HepG2 (cell line): ENCODE data around the gene PCED1B. TPM values are rescaled to one million over a fixed set of nuclear protein-coding genes. Genes with fewer than 3 reads are reported as not detected.
A peak's percentile ranks its signal among the peaks of the same experiment; 100 is the strongest.

Experiments
- ATF7 ChIP-seq, 2 experiments: fragments of 450-650 bp in 1 of 2; sonication (generic) in 1 of 2; formaldehyde crosslinking in 1 of 2; IDR thresholded peaks; 2 replicates each; pipeline versions ENCODE4 v1.4.0 to v1.6.1; 2016 to 2020; ENCODE audit warnings: antibody characterized with exemption in 1 of 2, mild to moderate bottlenecking in 1 of 2, missing genetic modification reagents in 1 of 2
- DR1 ChIP-seq: sonication (generic); formaldehyde crosslinking; IDR thresholded peaks from 2 replicates; pipeline ENCODE4 v1.8.0; 2021; ENCODE audit warnings: mild to moderate bottlenecking, missing genetic modification reagents, inconsistent platforms
- HNRNPUL1 ChIP-seq: fragments of 200-400 bp; formaldehyde crosslinking; IDR thresholded peaks from 2 replicates; pipeline ENCODE4 v1.6.1; 2017; ENCODE audit warnings: low read depth, mild to moderate bottlenecking, low read length, moderate library complexity
- MAFK ChIP-seq, 2 experiments: IDR thresholded peaks in 1 of 2; conservative IDR thresholded peaks in 1 of 2; 2 replicates each; pipeline ENCODE4 v1.6.1; 2011; ENCODE audit warnings: improper control_type of control experiment in 2 of 2, low read length in 2 of 2
- SP2 ChIP-seq: sonication (generic); formaldehyde crosslinking; IDR thresholded peaks from 2 replicates; pipeline ENCODE4 v1.5.1; 2020; ENCODE audit warnings: mild to moderate bottlenecking, missing genetic modification reagents
- TOE1 ChIP-seq: sonication (generic); formaldehyde crosslinking; IDR thresholded peaks from 2 replicates; pipeline ENCODE4 v1.4.0; 2020; ENCODE audit warnings: mild to moderate bottlenecking, missing genetic modification reagents
- ZNF256 ChIP-seq: sonication (generic); formaldehyde crosslinking; conservative IDR thresholded peaks from 2 replicates; pipeline ENCODE4 v1.4.0; 2020; ENCODE audit warnings: missing genetic modification reagents
- ZNF34 ChIP-seq: sonication (generic); formaldehyde crosslinking; IDR thresholded peaks from 2 replicates; pipeline ENCODE4 v1.4.0; 2020; ENCODE audit warnings: mild to moderate bottlenecking, missing genetic modification reagents, borderline replicate concordance
- polyA plus RNA-seq, 8 experiments: library from polyadenylated mRNA; depleted of rRNA in 3 of 8; stranded (reverse) in 7 of 8; unstranded in 1 of 8; fragments of >200 nt; fragmentation: Illumina TruSeq in 4 of 8; extraction: Trizol in 4 of 8; gene quantifications; 2 replicates each; pipeline versions ENCODE4 v1.2.1 to v1.2.3, GENCODE V29; 2011 to 2016; ENCODE audit warnings: low read depth in 4 of 8, missing spikeins in 1 of 8, mixed read lengths in 1 of 8; ENCODE audit not compliant: insufficient read depth in 1 of 8
- total RNA-seq, 5 experiments: library from RNA; depleted of rRNA; stranded (reverse); fragments of >200 nt; fragmentation: Illumina TruSeq; extraction: Trizol; gene quantifications; 2 replicates each; pipeline ENCODE4 v1.2.3, GENCODE V29; 2016; ENCODE audit warnings: low read depth in 1 of 5
- TF ChIP-seq, protein P1 (sequence below): sonication (generic); formaldehyde crosslinking; IDR thresholded peaks from 2 replicates; pipeline ENCODE4 v1.5.0; 2020; ENCODE audit warnings: missing genetic modification reagents
- TF ChIP-seq, protein P2 (sequence below): sonication (generic); formaldehyde crosslinking; IDR thresholded peaks from 2 replicates; pipeline ENCODE4 v1.4.0; 2020; ENCODE audit warnings: low read depth, mild to moderate bottlenecking, missing genetic modification reagents
- TF ChIP-seq, protein P3 (sequence below): sonication (generic); formaldehyde crosslinking; IDR thresholded peaks from 2 replicates; pipeline ENCODE4 v1.4.0; 2020; ENCODE audit warnings: missing genetic modification reagents
- TF ChIP-seq, protein P4 (sequence below): IDR thresholded peaks from 2 replicates; pipeline ENCODE4 v1.6.1; 2012; ENCODE audit warnings: low read depth, low read length, improper control_type of control experiment
- TF ChIP-seq, protein P5 (sequence below): sonication (generic); formaldehyde crosslinking; IDR thresholded peaks from 2 replicates; pipeline ENCODE4 v1.4.0; 2020; ENCODE audit warnings: mild to moderate bottlenecking, missing genetic modification reagents
- TF ChIP-seq, protein P6 (sequence below): IDR thresholded peaks from 2 replicates; pipeline ENCODE4 v1.6.1; 2016; ENCODE audit warnings: low read depth
- TF ChIP-seq, protein P7 (sequence below): sonication (generic); formaldehyde crosslinking; IDR thresholded peaks from 2 replicates; pipeline ENCODE4 v1.5.1; 2020; ENCODE audit warnings: missing genetic modification reagents, mild to moderate bottlenecking, borderline replicate concordance

Gene PCED1B
- total and polyA plus RNA-seq, 2 of the 13 experiments (the other 11 are each of a cell fraction or from before 2014, with no cell fraction given), result 0.11 to 0.37 TPM

DNA sequence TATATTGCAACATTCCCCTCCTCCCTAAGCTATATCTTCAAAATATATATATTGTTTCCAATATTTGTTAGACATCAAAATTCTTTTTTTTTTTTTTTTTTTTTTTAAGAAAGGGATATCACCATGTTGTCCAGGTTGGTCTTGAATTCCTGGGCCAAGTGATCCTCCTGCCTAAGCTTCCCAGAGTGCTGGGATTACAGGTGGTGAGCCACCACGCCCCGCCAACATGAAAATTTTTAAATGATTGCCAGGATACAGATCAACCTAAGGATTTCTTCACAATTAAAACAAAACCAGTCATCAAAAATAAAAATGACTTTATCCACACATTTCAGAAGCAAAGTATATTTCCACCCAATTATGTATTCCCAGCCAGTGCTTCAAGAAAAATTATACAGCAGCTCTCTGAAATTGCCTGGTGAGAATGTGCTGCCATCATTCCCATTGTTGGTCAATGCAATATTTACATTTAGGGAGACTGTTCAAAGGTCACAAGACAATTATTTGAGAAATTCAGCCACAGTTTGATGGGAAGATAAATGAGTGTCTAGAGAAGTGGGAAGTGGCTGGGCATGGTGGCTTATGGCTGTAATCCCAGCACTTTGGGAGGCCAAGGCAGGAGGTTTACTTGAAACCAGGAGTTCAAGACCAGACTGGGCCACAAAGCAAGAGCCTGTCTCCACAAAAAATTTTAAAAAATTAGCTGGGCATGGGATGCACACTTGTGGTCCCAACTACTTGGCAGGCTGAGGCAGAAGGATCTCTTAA lies 142.0 kb downstream of the PCED1B start (continued):
- TF ChIP-seq, protein P1, sequence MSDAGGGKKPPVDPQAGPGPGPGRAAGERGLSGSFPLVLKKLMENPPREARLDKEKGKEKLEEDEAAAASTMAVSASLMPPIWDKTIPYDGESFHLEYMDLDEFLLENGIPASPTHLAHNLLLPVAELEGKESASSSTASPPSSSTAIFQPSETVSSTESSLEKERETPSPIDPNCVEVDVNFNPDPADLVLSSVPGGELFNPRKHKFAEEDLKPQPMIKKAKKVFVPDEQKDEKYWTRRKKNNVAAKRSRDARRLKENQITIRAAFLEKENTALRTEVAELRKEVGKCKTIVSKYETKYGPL, result no peak
- no peak for TF ChIP-seq SP2
- TF ChIP-seq DR1, result no peak
- no peak for TF ChIP-seq ZNF34 (CRISPR knock-in tag)
- TF ChIP-seq, protein P2, sequence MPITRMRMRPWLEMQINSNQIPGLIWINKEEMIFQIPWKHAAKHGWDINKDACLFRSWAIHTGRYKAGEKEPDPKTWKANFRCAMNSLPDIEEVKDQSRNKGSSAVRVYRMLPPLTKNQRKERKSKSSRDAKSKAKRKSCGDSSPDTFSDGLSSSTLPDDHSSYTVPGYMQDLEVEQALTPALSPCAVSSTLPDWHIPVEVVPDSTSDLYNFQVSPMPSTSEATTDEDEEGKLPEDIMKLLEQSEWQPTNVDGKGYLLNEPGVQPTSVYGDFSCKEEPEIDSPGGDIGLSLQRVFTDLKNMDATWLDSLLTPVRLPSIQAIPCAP (CRISPR knock-in tag), result no peak
- no peak for TF ChIP-seq ZNF256 (CRISPR knock-in tag)
- TF ChIP-seq, protein P3, sequence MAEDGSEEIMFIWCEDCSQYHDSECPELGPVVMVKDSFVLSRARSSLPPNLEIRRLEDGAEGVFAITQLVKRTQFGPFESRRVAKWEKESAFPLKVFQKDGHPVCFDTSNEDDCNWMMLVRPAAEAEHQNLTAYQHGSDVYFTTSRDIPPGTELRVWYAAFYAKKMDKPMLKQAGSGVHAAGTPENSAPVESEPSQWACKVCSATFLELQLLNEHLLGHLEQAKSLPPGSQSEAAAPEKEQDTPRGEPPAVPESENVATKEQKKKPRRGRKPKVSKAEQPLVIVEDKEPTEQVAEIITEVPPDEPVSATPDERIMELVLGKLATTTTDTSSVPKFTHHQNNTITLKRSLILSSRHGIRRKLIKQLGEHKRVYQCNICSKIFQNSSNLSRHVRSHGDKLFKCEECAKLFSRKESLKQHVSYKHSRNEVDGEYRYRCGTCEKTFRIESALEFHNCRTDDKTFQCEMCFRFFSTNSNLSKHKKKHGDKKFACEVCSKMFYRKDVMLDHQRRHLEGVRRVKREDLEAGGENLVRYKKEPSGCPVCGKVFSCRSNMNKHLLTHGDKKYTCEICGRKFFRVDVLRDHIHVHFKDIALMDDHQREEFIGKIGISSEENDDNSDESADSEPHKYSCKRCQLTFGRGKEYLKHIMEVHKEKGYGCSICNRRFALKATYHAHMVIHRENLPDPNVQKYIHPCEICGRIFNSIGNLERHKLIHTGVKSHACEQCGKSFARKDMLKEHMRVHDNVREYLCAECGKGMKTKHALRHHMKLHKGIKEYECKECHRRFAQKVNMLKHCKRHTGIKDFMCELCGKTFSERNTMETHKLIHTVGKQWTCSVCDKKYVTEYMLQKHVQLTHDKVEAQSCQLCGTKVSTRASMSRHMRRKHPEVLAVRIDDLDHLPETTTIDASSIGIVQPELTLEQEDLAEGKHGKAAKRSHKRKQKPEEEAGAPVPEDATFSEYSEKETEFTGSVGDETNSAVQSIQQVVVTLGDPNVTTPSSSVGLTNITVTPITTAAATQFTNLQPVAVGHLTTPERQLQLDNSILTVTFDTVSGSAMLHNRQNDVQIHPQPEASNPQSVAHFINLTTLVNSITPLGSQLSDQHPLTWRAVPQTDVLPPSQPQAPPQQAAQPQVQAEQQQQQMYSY (CRISPR knock-in tag), result no peak
- TF ChIP-seq, protein P4, sequence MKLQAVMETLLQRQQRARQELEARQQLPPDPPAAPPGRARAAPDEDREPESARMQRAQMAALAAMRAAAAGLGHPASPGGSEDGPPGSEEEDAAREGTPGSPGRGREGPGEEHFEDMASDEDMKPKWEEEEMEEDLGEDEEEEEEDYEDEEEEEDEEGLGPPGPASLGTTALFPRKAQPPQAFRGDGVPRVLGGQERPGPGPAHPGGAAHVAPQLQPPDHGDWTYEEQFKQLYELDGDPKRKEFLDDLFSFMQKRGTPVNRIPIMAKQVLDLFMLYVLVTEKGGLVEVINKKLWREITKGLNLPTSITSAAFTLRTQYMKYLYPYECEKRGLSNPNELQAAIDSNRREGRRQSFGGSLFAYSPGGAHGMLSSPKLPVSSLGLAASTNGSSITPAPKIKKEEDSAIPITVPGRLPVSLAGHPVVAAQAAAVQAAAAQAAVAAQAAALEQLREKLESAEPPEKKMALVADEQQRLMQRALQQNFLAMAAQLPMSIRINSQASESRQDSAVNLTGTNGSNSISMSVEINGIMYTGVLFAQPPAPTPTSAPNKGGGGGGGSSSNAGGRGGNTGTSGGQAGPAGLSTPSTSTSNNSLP, result peak; percentile 94
- TF ChIP-seq HNRNPUL1, result no peak
- no peak for TF ChIP-seq MAFK (conservative IDR thresholded peaks at IDR 0.05 in 1 of 2, IDR thresholded peaks at IDR 0.05 in 1 of 2; ENCODE audit: low read length in 2 of 2)
- TF ChIP-seq ATF7 (IDR thresholded peaks at IDR 0.05), result no peak
- no peak for TF ChIP-seq ATF7 (CRISPR knock-in tag; IDR thresholded peaks at IDR 0.05)
- TF ChIP-seq, protein P5, sequence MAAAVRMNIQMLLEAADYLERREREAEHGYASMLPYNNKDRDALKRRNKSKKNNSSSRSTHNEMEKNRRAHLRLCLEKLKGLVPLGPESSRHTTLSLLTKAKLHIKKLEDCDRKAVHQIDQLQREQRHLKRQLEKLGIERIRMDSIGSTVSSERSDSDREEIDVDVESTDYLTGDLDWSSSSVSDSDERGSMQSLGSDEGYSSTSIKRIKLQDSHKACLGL, result no peak
- TF ChIP-seq, protein P6, sequence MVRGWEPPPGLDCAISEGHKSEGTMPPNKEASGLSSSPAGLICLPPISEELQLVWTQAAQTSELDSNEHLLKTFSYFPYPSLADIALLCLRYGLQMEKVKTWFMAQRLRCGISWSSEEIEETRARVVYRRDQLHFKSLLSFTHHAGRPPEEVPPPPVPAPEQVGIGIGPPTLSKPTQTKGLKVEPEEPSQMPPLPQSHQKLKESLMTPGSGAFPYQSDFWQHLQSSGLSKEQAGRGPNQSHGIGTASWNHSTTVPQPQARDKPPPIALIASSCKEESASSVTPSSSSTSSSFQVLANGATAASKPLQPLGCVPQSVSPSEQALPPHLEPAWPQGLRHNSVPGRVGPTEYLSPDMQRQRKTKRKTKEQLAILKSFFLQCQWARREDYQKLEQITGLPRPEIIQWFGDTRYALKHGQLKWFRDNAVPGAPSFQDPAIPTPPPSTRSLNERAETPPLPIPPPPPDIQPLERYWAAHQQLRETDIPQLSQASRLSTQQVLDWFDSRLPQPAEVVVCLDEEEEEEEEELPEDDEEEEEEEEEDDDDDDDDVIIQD (CRISPR knock-in tag), result peak; percentile 75; the same call in 1 of the 2 replicates
- TF ChIP-seq, protein P7, sequence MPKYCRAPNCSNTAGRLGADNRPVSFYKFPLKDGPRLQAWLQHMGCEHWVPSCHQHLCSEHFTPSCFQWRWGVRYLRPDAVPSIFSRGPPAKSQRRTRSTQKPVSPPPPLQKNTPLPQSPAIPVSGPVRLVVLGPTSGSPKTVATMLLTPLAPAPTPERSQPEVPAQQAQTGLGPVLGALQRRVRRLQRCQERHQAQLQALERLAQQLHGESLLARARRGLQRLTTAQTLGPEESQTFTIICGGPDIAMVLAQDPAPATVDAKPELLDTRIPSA (CRISPR knock-in tag), result no peak
- no peak for TF ChIP-seq TOE1
